VCaP (cell line): Measurements from ENCODE around the gene KRTAP5-6.

ENCODE experiments used
- H3K27ac ChIP-seq: fragments of 450-650 bp; 2 replicates; pipeline ENCODE4 v1.5.1; 2017
- CTCF ChIP-seq: fragments of 450-650 bp; conservative IDR thresholded peaks from 2 replicates; pipeline ENCODE4 v1.5.1; 2017; ENCODE audit warnings: mild to moderate bottlenecking, moderate library complexity

KRTAP5-6 gene

GRCh38 chr11:1735271-1735670 lies 38.3 kb downstream of the KRTAP5-6 start:
- H3K27ac ChIP-seq = no peak overlapping the region
- no peak for TF ChIP-seq CTCF

- H3K27ac ChIP-seq = no peak overlapping the region
- no peak for TF ChIP-seq CTCF
These were observed 39.5 kb downstream of the KRTAP5-6 start for GRCh38 chr11:1736447-1736992.

- TF ChIP-seq CTCF = no peak
- H3K27ac ChIP-seq = no peak overlapping the region
These were observed 40.2 kb downstream of the KRTAP5-6 start for GRCh38 chr11:1737080-1737757.

- no peak for TF ChIP-seq CTCF
- no peak overlapping the region for H3K27ac ChIP-seq
These were observed 41.4 kb downstream of the KRTAP5-6 start for GRCh38 chr11:1738380-1738779.

GRCh38 chr11:1739576-1739975 lies 42.6 kb downstream of the KRTAP5-6 start:
- no peak for TF ChIP-seq CTCF
- H3K27ac ChIP-seq = no peak overlapping the region

- no peak for TF ChIP-seq CTCF
- no peak overlapping the region for H3K27ac ChIP-seq
These were observed 44.0 kb downstream of the KRTAP5-6 start for GRCh38 chr11:1740786-1741530.

- no peak for TF ChIP-seq CTCF
- H3K27ac ChIP-seq = no peak overlapping the region
These were observed 44.7 kb downstream of the KRTAP5-6 start for GRCh38 chr11:1741741-1742140.
